KOPT-K1 (cell line): Measurements from ENCODE around the gene PHAX.
"Not testable (repeated sequence)": the region's sequence is repeated elsewhere in the genome, so short reads cannot be mapped to it uniquely, and the experiment has no call there.

Experiments
- H3K27ac ChIP-seq: fragments of 200-600 bp; sonication (generic); 2 replicates; pipeline ENCODE4 v1.5.1; 2016; ENCODE audit warnings: antibody characterized with exemption, mild to moderate bottlenecking, low read depth, low read length; ENCODE audit not compliant: poor library complexity, severe bottlenecking
- H3K36me3 ChIP-seq: fragments of 200-600 bp; sonication (generic); 2 replicates; pipeline ENCODE4 v1.5.1; 2017; ENCODE audit warnings: antibody characterized with exemption, mild to moderate bottlenecking, low read length, moderate library complexity; ENCODE audit not compliant: insufficient read depth
- H3K9me3 ChIP-seq: fragments of 200-600 bp; sonication (generic); 2 replicates; pipeline ENCODE4 v1.5.1; 2017; ENCODE audit warnings: antibody characterized with exemption, low read length, mild to moderate bottlenecking; ENCODE audit not compliant: insufficient read depth, poor library complexity, severe bottlenecking

Gene PHAX

GRCh38 chr5:126631920-126632319 lies 31.2 kb downstream of the PHAX start:
- no peaks in the 10 kb centered on the region for H3K9me3 ChIP-seq
- H3K36me3 ChIP-seq: no peaks in the 10 kb centered on the region
- no peak overlapping the region for H3K27ac ChIP-seq

- Histone ChIP-seq H3K36me3 (no peaks in the 10 kb centered on the region), H3K9me3 (no peaks in the 10 kb centered on the region), H3K27ac (no peak overlapping the region)
Observed at GRCh38 chr5:126633552-126633951, 32.8 kb downstream of the PHAX start.

- no peak overlapping the region for H3K27ac ChIP-seq
- H3K9me3 ChIP-seq: no peaks in the 10 kb centered on the region
- H3K36me3 ChIP-seq: no peaks in the 10 kb centered on the region
Observed at GRCh38 chr5:126635585-126635984, 34.8 kb downstream of the PHAX start.

- Histone ChIP-seq H3K36me3 (no peaks in the 10 kb centered on the region), H3K9me3 (no peaks in the 10 kb centered on the region)
Observed at GRCh38 chr5:126636956-126637355, 36.2 kb downstream of the PHAX start.

GRCh38 chr5:126640866-126641265 lies 40.1 kb downstream of the PHAX start:
- H3K27ac ChIP-seq: no peak overlapping the region

More at GRCh38 chr5:126636956-126637355, 36.2 kb downstream of the PHAX start:
- no peak overlapping the region for H3K27ac ChIP-seq

GRCh38 chr5:126641387-126641786 lies 40.6 kb downstream of the PHAX start:
- Histone ChIP-seq H3K9me3 (peaks cover 9% of the 10 kb centered on the region), H3K27ac (no peak overlapping the region), H3K36me3 (no peaks in the 10 kb centered on the region)

More at GRCh38 chr5:126640866-126641265, 40.1 kb downstream of the PHAX start:
- Histone ChIP-seq H3K36me3 (no peaks in the 10 kb centered on the region), H3K9me3 (peaks cover 9% of the 10 kb centered on the region)

- H3K9me3 ChIP-seq: peaks cover 9% of the 10 kb centered on the region
- H3K36me3 ChIP-seq: no peaks in the 10 kb centered on the region
- no peak overlapping the region for H3K27ac ChIP-seq
Observed at GRCh38 chr5:126645132-126645531, 44.4 kb downstream of the PHAX start.

- peaks cover 9% of the 10 kb centered on the region for H3K9me3 ChIP-seq
Observed at GRCh38 chr5:126647071-126647470, 46.3 kb downstream of the PHAX start.

GRCh38 chr5:126648471-126648870 lies 47.7 kb downstream of the PHAX start:
- Histone ChIP-seq H3K27ac (no peak overlapping the region), H3K36me3 (no peaks in the 10 kb centered on the region), H3K9me3 (peaks cover 9% of the 10 kb centered on the region)

More at GRCh38 chr5:126647071-126647470, 46.3 kb downstream of the PHAX start:
- Histone ChIP-seq H3K36me3 (no peaks in the 10 kb centered on the region), H3K27ac (no peak overlapping the region)

- not testable (repeated sequence) for H3K36me3 ChIP-seq, H3K27ac ChIP-seq, H3K9me3 ChIP-seq
Observed at GRCh38 chr5:126649057-126649456, 48.3 kb downstream of the PHAX start.

- H3K27ac ChIP-seq, H3K9me3 ChIP-seq, H3K36me3 ChIP-seq: not testable (repeated sequence)
Observed at GRCh38 chr5:126649709-126650108, 49.0 kb downstream of the PHAX start.

- H3K9me3 ChIP-seq: peaks cover under 1% of the 10 kb centered on the region
- H3K36me3 ChIP-seq: no peaks in the 10 kb centered on the region
- H3K27ac ChIP-seq: no peak overlapping the region
Observed at GRCh38 chr5:126650463-126650862, 49.7 kb downstream of the PHAX start.

- H3K27ac ChIP-seq: no peak overlapping the region
- H3K9me3 ChIP-seq: no peaks in the 10 kb centered on the region
- no peaks in the 10 kb centered on the region for H3K36me3 ChIP-seq
Observed at GRCh38 chr5:126651013-126651577, 50.3 kb downstream of the PHAX start.

GRCh38 chr5:126656401-126657007 lies 55.8 kb downstream of the PHAX start:
- Histone ChIP-seq H3K36me3 (no peaks in the 10 kb centered on the region), H3K27ac (no peak overlapping the region), H3K9me3 (no peaks in the 10 kb centered on the region)

- no peaks in the 10 kb centered on the region for H3K36me3 ChIP-seq
- no peaks in the 10 kb centered on the region for H3K9me3 ChIP-seq
- no peak overlapping the region for H3K27ac ChIP-seq
Observed at GRCh38 chr5:126658561-126658960, 57.8 kb downstream of the PHAX start.

- no peaks in the 10 kb centered on the region for H3K36me3 ChIP-seq
- no peak overlapping the region for H3K27ac ChIP-seq
Observed at GRCh38 chr5:126659805-126660482, 59.2 kb downstream of the PHAX start.

More at GRCh38 chr5:126659805-126660482, 59.2 kb downstream of the PHAX start:
- no peaks in the 10 kb centered on the region for H3K9me3 ChIP-seq
